Activated naive CD4-positive, alpha-beta T cell treated with anti-CD3 and anti-CD28 coated beads, Interleukin-2, amount 10 ng/mL, durations not matched to agents 7 days and 5 days (primary cell): ENCODE results near the gene KCNQ2.

Experiments used
- CTCF ChIA-PET: fragments of 350-600 bp; sonication (Branson Sonifier 250); formaldehyde crosslinking; loops from one replicate; lab custom pipeline; 2021; ENCODE audit warnings: antibody characterized with exemption; lab: Charles Lee
- DNase-seq: peaks from one replicate; pipeline ENCODE4 v3.0.0-alpha.2; 2020
- H3K27ac Mint-ChIP-seq: one replicate; pipeline ENCODE4 v1.8.0; 2021; ENCODE audit warnings: mild to moderate bottlenecking, moderate library complexity, mixed read lengths
- H3K27me3 Mint-ChIP-seq: one replicate; pipeline ENCODE4 v1.8.0; 2021; ENCODE audit warnings: mild to moderate bottlenecking, mixed read lengths
- H3K36me3 Mint-ChIP-seq: one replicate; pipeline ENCODE4 v1.8.0; 2021; ENCODE audit warnings: mixed read lengths
- H3K4me1 Mint-ChIP-seq: one replicate; pipeline ENCODE4 v1.8.0; 2021; ENCODE audit warnings: mixed read lengths
- H3K4me3 Mint-ChIP-seq: one replicate; pipeline ENCODE4 v1.8.0; 2021; ENCODE audit warnings: mild to moderate bottlenecking, moderate library complexity, mixed read lengths
- H3K9me3 Mint-ChIP-seq: one replicate; pipeline ENCODE4 v1.8.0; 2021; ENCODE audit warnings: mixed read lengths

Gene KCNQ2

GRCh38 chr20:63497946-63498935, 25.8 kb upstream of the KCNQ2 start:
- Mint-ChIP-seq H3K4me1 (peaks cover 6% of the 10 kb centered on the region), H3K27me3 (peaks cover 70% of the 10 kb centered on the region), H3K27ac (no peak overlapping the region), H3K36me3 (no peaks in the 10 kb centered on the region), H3K9me3 (no peaks in the 10 kb centered on the region), H3K4me3 (no peak overlapping the region)
- CTCF ChIA-PET: interaction anchor here (1.0 to 2.6 kb wide), 5 partner anchors 20 to 308 kb away, joined by 3 to 15 read pairs (median 5); partner anchors contain the start of gene PTK6
- DNase-seq: no peak

DNA sequence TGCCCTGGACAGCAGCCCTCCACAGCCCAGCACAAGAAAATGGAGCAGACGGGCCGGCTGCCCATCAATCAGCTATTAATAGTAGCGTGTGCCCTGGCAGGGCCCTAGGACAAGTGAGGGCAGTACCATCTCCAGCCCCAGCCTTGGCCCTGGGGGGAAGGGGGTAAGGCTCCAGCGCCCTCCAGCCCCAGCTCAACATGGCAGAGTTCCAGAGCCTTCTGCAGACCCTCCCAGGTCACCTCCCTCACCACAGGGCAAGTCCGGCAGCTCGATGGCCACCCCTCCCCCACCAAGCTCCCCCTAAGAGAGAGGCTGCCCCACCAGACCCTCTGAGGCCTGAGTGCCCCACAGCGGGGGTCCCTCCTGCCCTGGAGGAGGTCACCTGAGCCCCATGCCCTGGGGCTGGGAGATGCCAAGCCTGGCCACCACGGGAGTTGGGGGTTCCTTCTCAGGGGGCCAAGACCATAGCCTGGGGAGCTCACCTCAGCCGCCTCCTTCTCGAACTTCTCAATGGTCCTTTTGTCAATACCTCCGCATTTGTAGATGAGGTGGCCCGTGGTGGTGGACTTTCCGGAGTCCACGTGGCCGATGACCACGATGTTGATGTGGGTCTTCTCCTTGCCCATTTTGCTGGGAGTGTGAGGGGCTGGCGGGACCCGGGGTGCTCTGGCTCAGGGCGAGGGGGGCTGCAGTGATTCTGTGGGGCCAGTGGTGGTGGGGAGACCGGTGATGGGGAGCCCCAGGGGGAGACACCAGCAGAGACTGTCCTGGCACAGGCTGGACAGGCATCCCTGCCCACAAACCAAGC, 24.9 kb upstream of the KCNQ2 start:
- H3K4me3 Mint-ChIP-seq: no peak overlapping the region
- H3K27me3 Mint-ChIP-seq: peaks cover 74% of the 10 kb centered on the region
- no peak for DNase-seq
- CTCF ChIA-PET: interaction anchor here (1.0 to 2.6 kb wide), 13 partner anchors 21 to 781 kb away, joined by 3 to 15 read pairs (median 4); partner anchors contain the start of genes PPDPF and PTK6
- H3K4me1 Mint-ChIP-seq: peaks cover 6% of the 10 kb centered on the region
- no peaks in the 10 kb centered on the region for H3K9me3 Mint-ChIP-seq
- no peak overlapping the region for H3K27ac Mint-ChIP-seq
- H3K36me3 Mint-ChIP-seq: no peaks in the 10 kb centered on the region

DNA sequence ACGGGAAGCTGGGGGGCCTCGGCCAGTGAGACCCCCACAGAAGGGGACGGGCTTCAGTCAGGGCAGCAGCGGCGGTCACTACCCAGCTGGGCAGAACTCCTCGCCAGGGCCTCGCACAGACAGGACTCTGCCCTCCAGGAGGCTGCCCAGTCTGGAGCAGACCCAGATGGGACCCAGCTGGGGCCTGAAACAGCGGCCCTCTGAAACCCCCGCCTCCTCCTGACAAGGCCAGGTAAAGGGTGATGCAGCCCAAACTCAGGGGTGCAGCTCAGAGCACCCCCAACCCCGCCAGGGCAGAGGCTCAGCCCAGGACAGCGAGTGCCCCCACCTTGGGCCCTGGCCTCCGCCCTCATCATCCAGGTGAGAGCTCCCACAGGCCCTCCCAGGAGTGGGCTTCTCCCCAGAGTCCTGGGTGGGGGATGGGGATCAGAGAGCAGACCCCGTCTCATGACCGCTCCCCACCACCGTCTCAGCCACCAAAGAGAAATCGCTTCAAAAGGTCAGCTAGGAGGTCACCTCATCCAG, 24.2 kb upstream of the KCNQ2 start:
- no peaks in the 10 kb centered on the region for H3K36me3 Mint-ChIP-seq
- H3K4me3 Mint-ChIP-seq: no peak overlapping the region
- peaks cover 6% of the 10 kb centered on the region for H3K4me1 Mint-ChIP-seq
- H3K9me3 Mint-ChIP-seq: no peaks in the 10 kb centered on the region
- CTCF ChIA-PET: interaction anchor here (1.0 to 2.6 kb wide), 15 partner anchors 9 to 782 kb away, joined by 3 to 15 read pairs (median 4); partner anchors contain the start of genes PPDPF, PTK6 and TPD52L2
- peaks cover 77% of the 10 kb centered on the region for H3K27me3 Mint-ChIP-seq
- no peak for DNase-seq
- no peak overlapping the region for H3K27ac Mint-ChIP-seq

GRCh38 chr20:63495741-63496595, 23.5 kb upstream of the KCNQ2 start:
- no peak overlapping the region for H3K4me3 Mint-ChIP-seq
- CTCF ChIA-PET: interaction anchor here (1.0 to 2.6 kb wide), 14 partner anchors 9 to 783 kb away, joined by 3 to 15 read pairs (median 4); partner anchors contain the start of genes PPDPF, PTK6 and TPD52L2
- no peak overlapping the region for H3K27ac Mint-ChIP-seq
- no peaks in the 10 kb centered on the region for H3K9me3 Mint-ChIP-seq
- H3K36me3 Mint-ChIP-seq: no peaks in the 10 kb centered on the region
- peak; percentile 83 for DNase-seq
- H3K4me1 Mint-ChIP-seq: peaks cover 6% of the 10 kb centered on the region
- H3K27me3 Mint-ChIP-seq: peaks cover 77% of the 10 kb centered on the region

GRCh38 chr20:63495167-63495720, 22.8 kb upstream of the KCNQ2 start:
- DNase-seq: no peak
- CTCF ChIA-PET: interaction anchor here (1.4 to 1.7 kb wide), 2 partner anchors 26 to 370 kb away, joined by 5 to 7 read pairs; partner anchors contain the start of genes PPDPF and TPD52L2
- Mint-ChIP-seq H3K27ac (no peak overlapping the region), H3K4me3 (no peak overlapping the region), H3K4me1 (peaks cover 6% of the 10 kb centered on the region), H3K36me3 (no peaks in the 10 kb centered on the region), H3K27me3 (peaks cover 77% of the 10 kb centered on the region), H3K9me3 (no peaks in the 10 kb centered on the region)

GRCh38 chr20:63494420-63495166, 22.1 kb upstream of the KCNQ2 start:
- Mint-ChIP-seq H3K27ac (no peak overlapping the region), H3K36me3 (no peaks in the 10 kb centered on the region), H3K4me3 (no peak overlapping the region), H3K27me3 (peaks cover 77% of the 10 kb centered on the region), H3K9me3 (no peaks in the 10 kb centered on the region), H3K4me1 (peaks cover 6% of the 10 kb centered on the region)
- CTCF ChIA-PET: no interaction called here
- DNase-seq: no peak

DNA sequence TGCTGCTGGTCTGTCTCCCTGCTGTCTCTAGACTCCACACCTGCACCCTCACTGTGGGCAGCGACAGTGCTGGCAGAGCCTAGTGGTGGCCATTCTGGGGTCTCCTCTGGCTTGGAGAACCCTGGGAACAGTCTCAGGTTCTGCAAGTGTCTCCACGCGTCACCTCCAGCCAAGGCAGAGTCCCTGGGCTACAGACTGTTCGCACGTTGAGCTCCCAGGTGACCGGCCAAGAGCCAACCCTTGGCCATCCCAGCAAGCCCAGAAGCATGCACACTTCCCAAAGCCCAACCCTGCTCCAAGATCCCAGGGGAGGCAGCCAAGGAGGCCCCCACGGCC, 21.6 kb upstream of the KCNQ2 start:
- no peaks in the 10 kb centered on the region for H3K36me3 Mint-ChIP-seq
- CTCF ChIA-PET: no interaction called here
- H3K4me1 Mint-ChIP-seq: peaks cover 6% of the 10 kb centered on the region
- no peak overlapping the region for H3K27ac Mint-ChIP-seq
- no peak overlapping the region for H3K4me3 Mint-ChIP-seq
- H3K9me3 Mint-ChIP-seq: no peaks in the 10 kb centered on the region
- H3K27me3 Mint-ChIP-seq: peaks cover 77% of the 10 kb centered on the region
- no peak for DNase-seq

GRCh38 chr20:63493563-63494020, 21.1 kb upstream of the KCNQ2 start:
- Mint-ChIP-seq H3K9me3 (no peaks in the 10 kb centered on the region), H3K4me1 (peaks cover 6% of the 10 kb centered on the region), H3K36me3 (no peaks in the 10 kb centered on the region), H3K27ac (no peak overlapping the region), H3K27me3 (peaks cover 79% of the 10 kb centered on the region), H3K4me3 (no peak overlapping the region)
- no peak for DNase-seq
- CTCF ChIA-PET: no interaction called here

GRCh38 chr20:63492982-63493381, 20.5 kb upstream of the KCNQ2 start:
- DNase-seq: no peak
- H3K4me1 Mint-ChIP-seq: peaks cover 6% of the 10 kb centered on the region
- no peaks in the 10 kb centered on the region for H3K36me3 Mint-ChIP-seq
- H3K9me3 Mint-ChIP-seq: no peaks in the 10 kb centered on the region
- no peak overlapping the region for H3K4me3 Mint-ChIP-seq
- CTCF ChIA-PET: no interaction called here
- peaks cover 79% of the 10 kb centered on the region for H3K27me3 Mint-ChIP-seq
- no peak overlapping the region for H3K27ac Mint-ChIP-seq

GRCh38 chr20:63492518-63492917, 20.1 kb upstream of the KCNQ2 start:
- peaks cover 6% of the 10 kb centered on the region for H3K4me1 Mint-ChIP-seq
- H3K36me3 Mint-ChIP-seq: no peaks in the 10 kb centered on the region
- no peak overlapping the region for H3K27ac Mint-ChIP-seq
- peaks cover 79% of the 10 kb centered on the region for H3K27me3 Mint-ChIP-seq
- DNase-seq: no peak
- CTCF ChIA-PET: no interaction called here
- H3K4me3 Mint-ChIP-seq: no peak overlapping the region
- no peaks in the 10 kb centered on the region for H3K9me3 Mint-ChIP-seq

GRCh38 chr20:63491635-63492230, 19.3 kb upstream of the KCNQ2 start:
- Mint-ChIP-seq H3K36me3 (no peaks in the 10 kb centered on the region), H3K27me3 (peaks cover 77% of the 10 kb centered on the region), H3K27ac (no peak overlapping the region), H3K4me1 (peaks cover 4% of the 10 kb centered on the region), H3K9me3 (no peaks in the 10 kb centered on the region), H3K4me3 (no peak overlapping the region)
- DNase-seq: no peak
- CTCF ChIA-PET: no interaction called here

- H3K36me3 Mint-ChIP-seq: no peaks in the 10 kb centered on the region
- peaks cover 77% of the 10 kb centered on the region for H3K27me3 Mint-ChIP-seq
- no peaks in the 10 kb centered on the region for H3K9me3 Mint-ChIP-seq
- DNase-seq: no peak
- CTCF ChIA-PET: no interaction called here
- H3K4me1 Mint-ChIP-seq: no peaks in the 10 kb centered on the region
- H3K4me3 Mint-ChIP-seq: no peak overlapping the region
- H3K27ac Mint-ChIP-seq: no peak overlapping the region
Measured at GRCh38 chr20:63491078-63491477, 18.6 kb upstream of the KCNQ2 start.
